Liver (tissue), 9 donors: Measurements from ENCODE around the gene CAMKMT. TPM values are rescaled to one million over a fixed set of nuclear protein-coding genes. Genes with fewer than 3 reads are reported as not detected.

Experiments
- DNase-seq: peaks from one replicate; pipeline ENCODE4 v3.0.0-alpha.2; 2017; ENCODE audit warnings: low spot score
- H3K27ac ChIP-seq, 2 donors: one replicate each; pipeline ENCODE4 v1.7.0; 2013; ENCODE audit warnings: inconsistent platforms in 2 of 2, low read length in 2 of 2, control low read depth in 1 of 2, low read depth in 1 of 2, mild to moderate bottlenecking in 1 of 2
- H3K27me3 ChIP-seq, 4 donors: one replicate each; pipeline versions ENCODE4 v1.6.1 to v1.7.0; 2013; ENCODE audit warnings: low read length in 3 of 4, inconsistent platforms in 1 of 4, mild to moderate bottlenecking in 1 of 4, moderate library complexity in 1 of 4; ENCODE audit not compliant: control insufficient read depth in 4 of 4, insufficient read depth in 4 of 4
- H3K36me3 ChIP-seq, 4 donors: one replicate each; pipeline versions ENCODE4 v1.6.1 to v1.7.0; 2013; ENCODE audit warnings: low read length in 3 of 4, mild to moderate bottlenecking in 3 of 4, low read depth in 1 of 4, moderate library complexity in 1 of 4; ENCODE audit not compliant: control insufficient read depth in 4 of 4, insufficient read depth in 3 of 4
- H3K4me1 ChIP-seq, 4 donors: one replicate each; pipeline versions ENCODE4 v1.6.1 to v1.7.0; 2013; ENCODE audit warnings: low read length in 3 of 4, mild to moderate bottlenecking in 3 of 4, moderate library complexity in 1 of 4; ENCODE audit not compliant: control insufficient read depth in 4 of 4, insufficient read depth in 4 of 4
- H3K4me3 ChIP-seq, 3 donors: one replicate each; pipeline versions ENCODE4 v1.6.1 to v1.7.0; 2013; ENCODE audit warnings: low read length in 3 of 3, control low read depth in 1 of 3, low read depth in 1 of 3, mild to moderate bottlenecking in 1 of 3
- H3K9ac ChIP-seq, 2 donors: one replicate each; pipeline ENCODE4 v1.7.0; 2013; ENCODE audit warnings: low read length in 2 of 2, mild to moderate bottlenecking in 2 of 2, moderate library complexity in 2 of 2, control low read depth in 1 of 2, low read depth in 1 of 2
- H3K9me3 ChIP-seq, 4 donors: one replicate each; pipeline versions ENCODE4 v1.6.1 to v1.7.0; 2013; ENCODE audit warnings: low read length in 3 of 4; ENCODE audit not compliant: control insufficient read depth in 4 of 4
- EGR1 ChIP-seq, 2 donors: IDR thresholded peaks; 2 replicates each; pipeline ENCODE4 v1.6.1; 2016 to 2018; ENCODE audit warnings: antibody characterized with exemption in 2 of 2, low read depth in 2 of 2
- FOXA1 ChIP-seq: IDR thresholded peaks from 2 replicates; pipeline ENCODE4 v1.6.1; 2016; ENCODE audit warnings: antibody characterized with exemption
- FOXA2 ChIP-seq: IDR thresholded peaks from 2 replicates; pipeline ENCODE4 v1.6.1; 2016; ENCODE audit warnings: antibody characterized with exemption
- HNF4A ChIP-seq, 2 donors: conservative IDR thresholded peaks; 2 replicates each; pipeline ENCODE4 v1.6.1; 2016; ENCODE audit warnings: antibody characterized with exemption in 2 of 2, mild to moderate bottlenecking in 2 of 2
- JUND ChIP-seq, 2 donors: IDR thresholded peaks; 2 replicates each; pipeline ENCODE4 v1.6.1; 2016; ENCODE audit warnings: antibody characterized with exemption in 2 of 2
- NR2F2 ChIP-seq: IDR thresholded peaks from 2 replicates; pipeline ENCODE4 v1.6.1; 2016; ENCODE audit warnings: antibody characterized with exemption
- RAD21 ChIP-seq, 2 donors: IDR thresholded peaks; 2 replicates each; pipeline ENCODE4 v1.6.1; 2016; ENCODE audit warnings: antibody characterized with exemption in 2 of 2, mild to moderate bottlenecking in 2 of 2
- RXRA ChIP-seq, 2 donors: IDR thresholded peaks; 2 replicates each; pipeline ENCODE4 v1.6.1; 2017 to 2018; ENCODE audit warnings: antibody characterized with exemption in 2 of 2, mild to moderate bottlenecking in 1 of 2
- SP1 ChIP-seq: IDR thresholded peaks from 2 replicates; pipeline ENCODE4 v1.6.1; 2018; ENCODE audit warnings: antibody characterized with exemption, mild to moderate bottlenecking
- TAF1 ChIP-seq: conservative IDR thresholded peaks from 2 replicates; pipeline ENCODE4 v1.6.1; 2016; ENCODE audit warnings: antibody characterized with exemption, mild to moderate bottlenecking
- YY1 ChIP-seq: IDR thresholded peaks from 2 replicates; pipeline ENCODE4 v1.6.1; 2016; ENCODE audit warnings: antibody characterized with exemption, mild to moderate bottlenecking
- WGBS: extraction: QIAGEN DNeasy Blood & Tissue Kit; methylation state at CpG from one replicate; pipeline ENCODE4 v1.1.7; 2013; 5-methylcytosine and 5-hydroxymethylcytosine counted together
- polyA plus RNA-seq, 2 donors: library from polyadenylated mRNA; stranded (reverse) in 1 of 2; unstranded in 1 of 2; fragments of 200-250 nt in 1 of 2; fragments of >200 nt in 1 of 2; fragmentation: Nextera tagmentation in 1 of 2; extraction: Ambion mirVana in 1 of 2; gene quantifications; one replicate each; pipeline versions ENCODE4 v1.2.1 to v1.2.3, GENCODE V29; 2013 to 2015
- total RNA-seq, 2 donors: library from RNA; depleted of rRNA; stranded (reverse); fragments of >200 nt; gene quantifications; one replicate each; pipeline ENCODE4 v1.2.3, GENCODE V29; 2014
- TF ChIP-seq, protein P1 (sequence below): IDR thresholded peaks from 2 replicates; pipeline ENCODE4 v1.6.1; 2016; ENCODE audit warnings: antibody characterized with exemption, mild to moderate bottlenecking
- TF ChIP-seq, protein P2 (sequence below): IDR thresholded peaks from 2 replicates; pipeline ENCODE4 v1.6.1; 2016; ENCODE audit warnings: antibody characterized with exemption
- TF ChIP-seq, protein P3 (sequence below): IDR thresholded peaks from 2 replicates; pipeline ENCODE4 v1.6.1; 2016; ENCODE audit warnings: antibody characterized with exemption
- TF ChIP-seq, protein P4 (sequence below): IDR thresholded peaks from 2 replicates; pipeline ENCODE4 v1.6.1; 2016; ENCODE audit warnings: antibody characterized with exemption
- donor health status: healthy.
- donor health status: healthy.
- donor health status: healthy.
- donor health status: healthy.
- donor health status: healthy.

The CAMKMT gene
- total and polyA plus RNA-seq, 4 donors, result 1.5 to 12.7 (median 7.1) TPM

DNA sequence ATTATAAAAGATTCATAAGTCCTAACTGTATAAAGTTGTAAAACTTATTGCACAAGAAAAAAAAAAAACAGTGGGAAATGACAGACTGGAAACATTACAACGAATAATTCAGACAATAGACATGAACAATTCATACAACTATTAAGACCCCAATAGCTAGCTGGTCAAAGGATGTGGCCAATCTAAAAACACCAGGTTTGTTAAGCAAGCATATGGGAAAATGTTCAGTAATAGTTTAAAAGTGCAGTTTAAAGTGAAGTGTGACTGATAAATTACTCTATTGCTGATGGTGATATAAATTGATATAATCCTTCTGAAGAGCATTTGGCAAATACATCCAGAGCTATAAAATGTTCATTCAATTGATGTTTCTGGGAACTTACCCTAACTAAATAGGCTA lies 289.0 kb downstream of the CAMKMT start:
- 91% methylated on average over 1 of the region's 1 CpG for WGBS
- Histone ChIP-seq H3K36me3 (no peaks in the 10 kb centered on the region), H3K9ac (no peak overlapping the region), H3K27me3 (no peaks in the 10 kb centered on the region), H3K4me3 (no peak overlapping the region), H3K9me3 (no peaks in the 10 kb centered on the region), H3K4me1 (peaks cover 0 to 4% (median under 1%) of the 10 kb centered on the region in 4 donors), H3K27ac (no peak overlapping the region)
- DNase-seq, result no peak
- TF ChIP-seq, protein P1, sequence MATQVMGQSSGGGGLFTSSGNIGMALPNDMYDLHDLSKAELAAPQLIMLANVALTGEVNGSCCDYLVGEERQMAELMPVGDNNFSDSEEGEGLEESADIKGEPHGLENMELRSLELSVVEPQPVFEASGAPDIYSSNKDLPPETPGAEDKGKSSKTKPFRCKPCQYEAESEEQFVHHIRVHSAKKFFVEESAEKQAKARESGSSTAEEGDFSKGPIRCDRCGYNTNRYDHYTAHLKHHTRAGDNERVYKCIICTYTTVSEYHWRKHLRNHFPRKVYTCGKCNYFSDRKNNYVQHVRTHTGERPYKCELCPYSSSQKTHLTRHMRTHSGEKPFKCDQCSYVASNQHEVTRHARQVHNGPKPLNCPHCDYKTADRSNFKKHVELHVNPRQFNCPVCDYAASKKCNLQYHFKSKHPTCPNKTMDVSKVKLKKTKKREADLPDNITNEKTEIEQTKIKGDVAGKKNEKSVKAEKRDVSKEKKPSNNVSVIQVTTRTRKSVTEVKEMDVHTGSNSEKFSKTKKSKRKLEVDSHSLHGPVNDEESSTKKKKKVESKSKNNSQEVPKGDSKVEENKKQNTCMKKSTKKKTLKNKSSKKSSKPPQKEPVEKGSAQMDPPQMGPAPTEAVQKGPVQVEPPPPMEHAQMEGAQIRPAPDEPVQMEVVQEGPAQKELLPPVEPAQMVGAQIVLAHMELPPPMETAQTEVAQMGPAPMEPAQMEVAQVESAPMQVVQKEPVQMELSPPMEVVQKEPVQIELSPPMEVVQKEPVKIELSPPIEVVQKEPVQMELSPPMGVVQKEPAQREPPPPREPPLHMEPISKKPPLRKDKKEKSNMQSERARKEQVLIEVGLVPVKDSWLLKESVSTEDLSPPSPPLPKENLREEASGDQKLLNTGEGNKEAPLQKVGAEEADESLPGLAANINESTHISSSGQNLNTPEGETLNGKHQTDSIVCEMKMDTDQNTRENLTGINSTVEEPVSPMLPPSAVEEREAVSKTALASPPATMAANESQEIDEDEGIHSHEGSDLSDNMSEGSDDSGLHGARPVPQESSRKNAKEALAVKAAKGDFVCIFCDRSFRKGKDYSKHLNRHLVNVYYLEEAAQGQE, result no peak

DNA sequence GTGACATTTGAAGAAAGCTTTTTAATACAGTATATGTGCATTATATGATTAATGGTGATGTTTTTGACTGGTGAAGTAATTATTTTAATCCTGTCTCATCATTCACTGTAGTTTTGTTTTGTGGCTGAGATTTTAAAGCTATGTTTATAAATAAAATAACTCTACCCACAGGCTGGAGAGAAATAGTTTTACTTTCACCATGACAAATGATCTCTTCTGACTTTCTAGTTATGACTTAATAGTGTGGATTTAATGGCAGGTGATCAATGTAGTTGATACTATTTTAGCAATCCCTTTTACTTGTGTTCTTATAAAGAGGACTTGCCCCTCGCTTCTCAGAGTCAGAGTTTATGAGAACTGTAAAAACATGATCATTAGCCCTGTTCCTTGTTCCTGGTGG lies 290.2 kb downstream of the CAMKMT start:
- WGBS, result 94% methylated on average over 1 of the region's 1 CpG
- H3K27me3 ChIP-seq, result no peaks in the 10 kb centered on the region
- no peak overlapping the region for H3K9ac ChIP-seq
- H3K4me3 ChIP-seq, result no peak overlapping the region
- no peaks in the 10 kb centered on the region for H3K9me3 ChIP-seq
- no peak for TF ChIP-seq HNF4A (conservative IDR thresholded peaks at IDR 0.05)
- no peak for TF ChIP-seq EGR1 (IDR thresholded peaks at IDR 0.05; ENCODE audit: low read depth in 2 of 2)
- no peak for TF ChIP-seq NR2F2
- TF ChIP-seq TAF1, result no peak
- TF ChIP-seq, protein P2, sequence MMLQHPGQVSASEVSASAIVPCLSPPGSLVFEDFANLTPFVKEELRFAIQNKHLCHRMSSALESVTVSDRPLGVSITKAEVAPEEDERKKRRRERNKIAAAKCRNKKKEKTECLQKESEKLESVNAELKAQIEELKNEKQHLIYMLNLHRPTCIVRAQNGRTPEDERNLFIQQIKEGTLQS, result no peak
- TF ChIP-seq YY1, result no peak
- TF ChIP-seq, protein P1, result no peak
- no peak for TF ChIP-seq SP1
- TF ChIP-seq FOXA2, result no peak
- no peak for TF ChIP-seq RXRA (IDR thresholded peaks at IDR 0.05)
- H3K36me3 ChIP-seq, result no peaks in the 10 kb centered on the region
- no peak for DNase-seq
- no peak overlapping the region for H3K27ac ChIP-seq
- peaks cover 0 to 2% (median 0%) of the 10 kb centered on the region in 4 donors for H3K4me1 ChIP-seq

DNA sequence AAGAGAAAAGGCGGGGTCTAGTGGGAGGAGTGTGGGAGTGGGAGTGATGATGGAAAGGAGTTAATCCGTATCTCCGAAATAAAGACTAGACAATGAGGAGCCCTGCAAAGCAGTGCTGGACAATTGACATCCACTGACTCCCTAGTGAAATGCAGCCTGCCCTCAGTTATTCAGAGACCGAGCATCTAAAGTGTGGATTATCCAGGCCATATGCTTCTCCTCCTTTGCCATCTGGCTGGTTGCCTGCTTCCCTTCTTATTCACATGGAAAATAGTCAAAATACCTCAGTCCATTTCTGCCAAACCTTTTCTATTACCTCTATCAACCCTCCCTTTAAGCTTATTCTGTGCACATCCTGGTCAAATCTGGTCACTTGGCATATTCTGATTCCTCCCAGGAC lies 291.0 kb downstream of the CAMKMT start:
- H3K27ac ChIP-seq, result no peak overlapping the region
- H3K9ac ChIP-seq, result no peak overlapping the region
- H3K27me3 ChIP-seq, result no peaks in the 10 kb centered on the region
- DNase-seq, result no peak
- no peak overlapping the region for H3K4me3 ChIP-seq
- no peaks in the 10 kb centered on the region for H3K36me3 ChIP-seq
- no peaks in the 10 kb centered on the region for H3K9me3 ChIP-seq
- WGBS, result 97% methylated on average over 4 of the region's 4 CpGs
- H3K4me1 ChIP-seq, result peaks cover 0 to 3% (median 0%) of the 10 kb centered on the region in 4 donors
- TF ChIP-seq NR2F2 (no peak), RAD21 (IDR thresholded peaks at IDR 0.05) (no peak), YY1 (no peak), TAF1 (no peak), JUND (IDR thresholded peaks at IDR 0.05) (no peak), FOXA1 (no peak), RXRA (IDR thresholded peaks at IDR 0.05) (no peak)
- TF ChIP-seq, protein P1, result no peak
- TF ChIP-seq, protein P3, sequence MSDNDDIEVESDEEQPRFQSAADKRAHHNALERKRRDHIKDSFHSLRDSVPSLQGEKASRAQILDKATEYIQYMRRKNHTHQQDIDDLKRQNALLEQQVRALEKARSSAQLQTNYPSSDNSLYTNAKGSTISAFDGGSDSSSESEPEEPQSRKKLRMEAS, result no peak
- TF ChIP-seq, protein P4, sequence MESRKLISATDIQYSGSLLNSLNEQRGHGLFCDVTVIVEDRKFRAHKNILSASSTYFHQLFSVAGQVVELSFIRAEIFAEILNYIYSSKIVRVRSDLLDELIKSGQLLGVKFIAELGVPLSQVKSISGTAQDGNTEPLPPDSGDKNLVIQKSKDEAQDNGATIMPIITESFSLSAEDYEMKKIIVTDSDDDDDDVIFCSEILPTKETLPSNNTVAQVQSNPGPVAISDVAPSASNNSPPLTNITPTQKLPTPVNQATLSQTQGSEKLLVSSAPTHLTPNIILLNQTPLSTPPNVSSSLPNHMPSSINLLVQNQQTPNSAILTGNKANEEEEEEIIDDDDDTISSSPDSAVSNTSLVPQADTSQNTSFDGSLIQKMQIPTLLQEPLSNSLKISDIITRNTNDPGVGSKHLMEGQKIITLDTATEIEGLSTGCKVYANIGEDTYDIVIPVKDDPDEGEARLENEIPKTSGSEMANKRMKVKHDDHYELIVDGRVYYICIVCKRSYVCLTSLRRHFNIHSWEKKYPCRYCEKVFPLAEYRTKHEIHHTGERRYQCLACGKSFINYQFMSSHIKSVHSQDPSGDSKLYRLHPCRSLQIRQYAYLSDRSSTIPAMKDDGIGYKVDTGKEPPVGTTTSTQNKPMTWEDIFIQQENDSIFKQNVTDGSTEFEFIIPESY, result no peak
